ENCODE results near the gene CEPT1.

CEPT1 gene

DNA sequence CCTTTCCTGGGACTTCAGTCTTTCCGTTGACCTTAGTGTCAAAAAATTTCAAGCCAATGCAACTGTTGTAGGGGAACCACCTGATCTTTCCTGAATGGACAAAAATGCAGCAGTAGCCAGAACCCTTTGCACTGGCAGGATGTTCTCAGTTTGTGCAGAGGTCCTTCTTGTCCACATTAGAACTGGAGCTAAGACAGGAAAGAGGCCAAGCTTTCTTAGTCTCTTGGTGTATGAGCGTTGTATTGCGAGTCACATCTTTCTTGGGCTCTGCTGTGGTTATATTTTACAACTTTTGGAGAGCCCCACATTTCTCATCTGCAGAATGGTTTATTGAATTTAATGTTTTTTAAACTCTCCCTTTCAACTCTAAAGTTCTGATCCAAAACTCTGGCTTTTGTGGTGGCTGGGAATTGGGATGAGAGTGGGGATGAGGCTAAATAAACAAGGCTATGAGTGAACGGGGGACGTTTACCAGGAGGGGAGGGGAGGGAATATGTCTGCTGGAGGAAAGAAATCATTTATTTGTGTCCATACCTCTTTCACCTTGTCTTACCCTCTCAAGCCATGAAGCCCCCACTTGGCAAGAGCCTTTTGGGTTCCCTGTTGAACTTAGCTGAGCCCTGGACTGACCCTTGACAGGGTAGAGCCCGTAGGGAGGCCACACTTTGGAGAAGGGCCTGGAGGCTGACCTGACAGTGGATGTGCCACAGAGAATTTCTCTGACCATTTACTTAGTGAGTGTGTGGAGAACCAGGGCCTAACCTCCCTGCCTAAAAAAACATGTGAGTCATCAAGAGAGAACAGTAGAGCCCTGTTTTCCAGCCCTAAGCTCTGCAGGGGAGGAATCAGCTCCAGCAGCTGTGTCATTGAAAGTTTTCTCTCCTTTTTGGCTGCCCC is 88.1 kb downstream of the CEPT1 start:
- DNase-seq (ENCODE audit: low read depth) = peak; percentile 95

- no peak for DNase-seq (ENCODE audit: low read depth)
These were observed 88.7 kb downstream of the CEPT1 start for GRCh38 chr1:111228748-111229126.

GRCh38 chr1:111232134-111232533 is 92.1 kb downstream of the CEPT1 start:
- no peak for DNase-seq (ENCODE audit: low read depth)

DNA sequence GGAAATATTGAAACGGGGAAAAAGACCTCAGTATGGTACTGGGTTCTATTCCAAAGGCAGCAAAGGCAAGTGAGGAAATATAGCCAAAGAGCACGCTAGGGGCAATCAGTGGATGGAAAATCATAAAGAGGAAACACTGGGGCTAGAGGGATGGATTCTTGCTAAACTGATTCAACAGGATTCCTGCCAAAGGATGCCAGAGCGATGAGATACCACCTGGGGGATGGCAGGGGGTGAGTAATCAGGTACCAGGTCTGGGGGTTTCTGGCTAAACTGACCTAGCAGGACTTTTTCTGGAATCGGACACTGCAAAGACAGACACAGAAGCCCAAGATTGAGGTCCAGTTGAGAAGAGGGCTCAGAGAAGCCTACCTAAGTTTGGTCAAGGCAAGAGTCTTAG is 94.2 kb downstream of the CEPT1 start:
- DNase-seq (ENCODE audit: low read depth) = no peak

All from stromal cell of bone marrow (primary cell).